ENCODE results near the gene NEFH.
"Not testable (repeated sequence)": the region's sequence is repeated elsewhere in the genome, so short reads cannot be mapped to it uniquely, and the experiment has no call there.

NEFH gene

DNA sequence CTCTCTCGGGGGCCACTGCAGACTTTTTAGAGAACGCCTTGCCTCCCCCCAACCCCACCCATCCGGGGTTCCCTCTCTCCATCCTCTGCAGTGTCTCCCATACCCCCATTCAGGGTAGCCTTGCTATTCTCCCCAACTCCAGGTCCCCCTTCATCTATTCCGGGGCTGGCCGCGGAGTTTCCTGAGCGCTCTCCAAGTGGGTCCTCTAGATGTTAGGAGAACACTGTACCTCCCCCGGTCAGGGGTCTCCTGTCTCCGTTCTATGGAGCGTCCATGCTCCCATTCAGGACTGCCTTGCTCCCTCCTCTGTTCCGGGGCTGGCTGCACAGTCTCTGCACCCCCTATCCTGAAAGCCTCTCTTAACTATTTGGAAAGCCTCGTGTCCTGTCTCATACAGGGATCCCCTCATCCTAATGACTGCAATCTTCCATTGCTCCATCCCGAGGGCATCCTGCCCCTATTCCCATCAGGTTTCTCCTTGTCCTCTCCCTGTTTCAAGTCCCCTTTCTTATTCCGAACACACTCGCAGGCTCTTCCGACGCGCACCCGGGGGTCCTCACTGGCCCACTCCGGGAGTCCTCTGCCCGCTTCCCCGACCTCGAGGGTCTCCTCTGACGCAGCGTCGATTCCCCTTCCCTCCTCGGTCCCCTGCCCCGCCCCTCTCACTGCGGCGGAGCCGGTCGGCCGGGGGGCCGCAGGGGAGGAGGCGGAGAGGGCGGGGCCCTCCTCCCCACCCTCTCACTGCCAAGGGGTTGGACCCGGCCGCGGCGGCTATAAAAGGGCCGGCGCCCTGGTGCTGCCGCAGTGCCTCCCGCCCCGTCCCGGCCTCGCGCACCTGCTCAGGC, at the start of gene NEFH:
Gene NEFH (plus strand): TSS at position 802 of the 845 bp plus-strand sequence. CDS start 45 bp downstream, outside the sequence.
- DNase-seq (ENCODE audit: low spot score): peak; percentile 40

DNA sequence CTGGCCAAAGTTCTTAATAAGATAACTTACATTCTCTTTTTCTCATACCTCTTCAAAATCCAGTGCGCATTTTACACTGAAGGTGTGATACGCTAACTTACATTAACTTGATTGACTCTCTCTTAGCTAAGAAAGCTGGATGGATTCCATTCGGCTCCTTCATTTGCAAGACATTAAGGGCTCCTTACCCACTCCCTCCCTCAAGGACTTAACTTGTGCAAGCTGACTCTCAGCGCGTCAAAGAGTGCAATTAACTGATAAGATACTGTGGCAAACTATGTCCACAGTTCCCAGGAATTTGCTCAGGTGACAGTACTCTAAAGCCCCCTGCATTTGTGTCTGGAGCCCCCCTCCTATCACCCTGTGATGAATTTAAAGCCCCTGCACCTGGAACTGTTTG, 48.0 kb upstream of the NEFH start:
- no peak for DNase-seq (ENCODE audit: low spot score)

- DNase-seq (ENCODE audit: low spot score): no peak
These were observed 46.2 kb upstream of the NEFH start for GRCh38 chr22:29433856-29434255.

DNA sequence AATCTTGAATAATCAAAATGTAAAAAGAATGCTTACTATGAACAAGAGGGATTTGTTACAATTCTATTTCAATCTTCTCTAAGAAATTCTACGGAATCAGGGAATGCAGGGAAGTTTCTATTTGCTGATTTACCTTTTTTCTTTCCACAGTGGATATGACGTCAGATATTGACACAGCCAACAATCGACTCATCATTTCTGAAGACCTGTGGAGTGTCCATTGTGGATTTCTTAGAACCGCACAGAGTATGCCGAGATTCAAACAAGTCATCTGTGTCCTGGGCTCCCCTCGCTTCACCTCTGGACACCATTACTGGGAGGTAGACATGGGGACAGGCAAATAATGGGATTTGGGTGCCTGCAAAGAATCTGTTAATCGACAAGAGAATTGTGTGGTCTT, 45.7 kb upstream of the NEFH start:
- no peak for DNase-seq (ENCODE audit: low spot score)

DNA sequence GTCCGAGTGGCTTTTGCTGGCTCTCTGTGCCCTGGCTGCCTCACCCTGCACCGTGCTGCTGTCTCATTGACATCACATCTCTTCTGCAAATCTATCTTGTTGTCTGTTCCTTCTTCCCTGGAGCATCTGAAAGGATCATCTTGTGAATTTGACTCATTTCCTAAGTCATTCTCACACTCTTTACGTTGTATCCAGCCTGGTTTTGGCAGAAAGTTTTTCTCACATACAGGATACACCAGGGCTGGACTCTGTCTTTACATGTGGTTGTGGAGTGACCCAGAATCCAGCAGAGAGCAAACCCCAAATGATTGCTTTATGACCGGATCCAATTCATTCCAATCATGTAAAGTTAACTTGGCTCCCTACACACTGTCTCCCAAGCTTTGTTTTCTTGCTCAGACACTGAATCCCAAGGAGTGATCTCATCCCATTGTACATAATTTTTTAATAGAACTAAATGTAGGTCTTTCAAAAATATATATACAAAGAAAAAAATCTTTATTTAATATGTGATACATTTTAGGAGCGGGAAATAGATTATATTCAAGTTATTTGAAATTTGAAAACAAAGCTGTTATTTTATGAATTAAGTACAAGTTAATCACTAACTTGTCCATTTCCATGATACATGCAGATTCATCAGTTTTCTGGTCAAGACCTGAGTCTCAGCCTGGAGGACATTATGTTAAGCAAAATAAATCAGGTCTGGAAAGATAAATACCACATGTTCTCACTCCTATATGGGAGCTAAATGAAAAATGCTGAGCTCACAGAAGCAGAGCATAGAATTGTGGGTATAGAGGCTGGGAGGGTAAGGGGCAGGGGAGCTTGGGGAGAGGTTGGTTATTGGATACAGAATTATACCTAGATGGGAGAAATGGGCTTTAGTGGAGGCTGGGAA, 44.5 kb upstream of the NEFH start:
- DNase-seq (ENCODE audit: low spot score): no peak

DNA sequence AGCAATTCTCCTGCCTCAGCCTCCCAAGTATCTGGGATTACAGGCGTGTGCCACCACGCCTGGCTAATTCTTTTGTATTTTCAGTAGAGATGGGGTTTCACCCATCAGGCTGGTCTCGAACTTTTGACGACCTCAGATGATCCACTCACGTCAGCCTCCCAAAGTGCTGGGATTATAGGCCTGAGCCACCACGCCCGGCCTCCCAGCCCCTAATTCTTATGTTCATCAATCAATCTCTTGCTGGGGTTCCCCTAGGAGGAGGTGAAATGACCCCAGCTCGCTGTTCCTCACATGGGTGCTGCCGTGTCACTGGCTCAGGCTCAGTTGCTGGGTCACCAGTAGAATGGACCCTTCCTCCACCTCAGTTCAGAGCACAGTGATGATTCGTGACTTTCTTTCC, 41.7 kb upstream of the NEFH start, which contains the start of gene RFPL1:
Gene RFPL1 (plus strand): TSS at position 301 of the 400 bp plus-strand sequence.
- DNase-seq (ENCODE audit: low spot score): not testable (repeated sequence)

GRCh38 chr22:29442976-29443375, 37.0 kb upstream of the NEFH start:
- DNase-seq (ENCODE audit: low spot score): no peak

DNA sequence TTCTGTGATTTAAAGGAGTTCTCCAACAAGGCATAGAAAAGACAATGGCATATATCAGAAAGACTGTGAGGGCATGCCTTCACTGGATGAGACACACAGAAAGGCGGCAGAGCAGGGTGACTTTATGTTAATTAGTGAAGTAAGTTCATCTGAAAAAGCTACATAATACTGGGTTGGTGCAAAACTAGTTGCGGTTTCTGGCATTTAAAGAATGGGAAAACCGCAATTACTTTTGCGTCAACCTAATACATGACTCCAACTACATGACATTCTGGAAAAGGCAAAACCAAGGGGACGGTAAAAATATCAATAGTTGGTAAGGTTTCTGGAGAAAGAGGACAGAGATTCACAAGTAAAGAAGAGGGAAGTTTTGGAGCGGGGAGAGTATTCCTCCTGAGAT, 36.6 kb upstream of the NEFH start:
- no peak for DNase-seq (ENCODE audit: low spot score)

GRCh38 chr22:29443861-29444792, 35.9 kb upstream of the NEFH start:
- DNase-seq (ENCODE audit: low spot score): no peak

- DNase-seq (ENCODE audit: low spot score): no peak
These were observed 34.5 kb upstream of the NEFH start for GRCh38 chr22:29445508-29445907.

DNA sequence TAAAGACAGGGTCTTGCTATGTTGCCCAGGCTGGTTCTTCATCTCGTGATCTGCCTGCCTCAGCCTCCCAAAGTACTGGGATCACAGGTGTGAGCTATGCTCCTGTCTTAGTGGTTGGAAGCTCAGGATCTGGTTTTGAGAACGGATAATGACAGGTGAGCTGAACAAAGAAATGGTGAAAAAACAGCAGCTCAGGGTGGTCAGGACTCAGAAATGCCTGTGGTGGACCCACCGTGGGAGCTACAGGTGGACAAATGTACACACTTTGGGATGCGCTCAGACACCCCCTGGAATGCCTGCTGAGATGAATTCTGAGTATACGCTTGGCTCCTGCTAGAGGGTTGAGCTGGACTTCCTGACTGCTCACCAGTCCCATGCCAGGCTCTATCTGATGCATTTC, 32.1 kb upstream of the NEFH start:
- no peak for DNase-seq (ENCODE audit: low spot score)

- no peak for DNase-seq (ENCODE audit: low spot score)
These were observed 30.6 kb upstream of the NEFH start for GRCh38 chr22:29449296-29449875.

DNA sequence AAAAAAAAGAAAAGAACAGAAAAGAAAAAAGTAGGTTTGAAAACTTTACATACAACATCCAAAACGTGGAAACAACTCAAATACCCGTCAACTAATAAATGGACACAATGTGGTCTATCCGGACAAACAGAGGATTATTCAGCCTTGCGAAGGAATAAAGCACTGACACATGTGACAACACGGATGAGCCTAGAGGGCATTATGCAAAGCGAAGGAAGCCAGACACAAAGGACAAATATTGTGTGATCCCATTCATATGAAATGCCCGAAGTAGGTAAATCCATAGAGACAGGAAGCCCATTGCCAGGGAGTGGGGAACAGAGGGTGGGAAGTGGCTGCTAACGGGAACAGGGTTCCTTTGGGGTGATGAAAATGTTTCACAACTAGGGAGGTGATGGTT, 29.8 kb upstream of the NEFH start:
- DNase-seq (ENCODE audit: low spot score): no peak

DNA sequence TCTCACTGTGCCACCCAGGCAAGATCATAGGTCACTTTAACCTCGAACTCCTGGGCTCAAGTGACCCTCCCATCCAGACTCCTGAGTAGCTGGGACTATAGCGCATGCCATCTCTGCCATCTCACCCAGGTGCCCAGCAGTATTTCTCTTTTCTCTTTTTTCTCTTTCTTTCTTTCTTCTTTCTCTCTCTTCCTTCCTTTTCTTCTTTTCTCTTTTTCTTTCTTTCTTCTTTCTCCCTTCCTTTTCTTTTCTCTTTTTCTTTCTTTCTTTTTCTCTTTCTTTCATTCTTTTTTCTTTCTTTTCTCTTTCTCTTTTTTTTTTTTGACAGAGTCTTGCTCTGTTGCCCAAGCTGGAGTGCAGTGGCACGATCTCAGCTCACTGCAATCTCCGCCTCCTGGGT, 28.2 kb upstream of the NEFH start:
- DNase-seq (ENCODE audit: low spot score): no peak

- peak; percentile 97 for DNase-seq (ENCODE audit: low spot score)
These were observed 25.7 kb upstream of the NEFH start for GRCh38 chr22:29454276-29454675.

- DNase-seq (ENCODE audit: low spot score): no peak
These were observed 23.8 kb upstream of the NEFH start for GRCh38 chr22:29456211-29456671.

DNA sequence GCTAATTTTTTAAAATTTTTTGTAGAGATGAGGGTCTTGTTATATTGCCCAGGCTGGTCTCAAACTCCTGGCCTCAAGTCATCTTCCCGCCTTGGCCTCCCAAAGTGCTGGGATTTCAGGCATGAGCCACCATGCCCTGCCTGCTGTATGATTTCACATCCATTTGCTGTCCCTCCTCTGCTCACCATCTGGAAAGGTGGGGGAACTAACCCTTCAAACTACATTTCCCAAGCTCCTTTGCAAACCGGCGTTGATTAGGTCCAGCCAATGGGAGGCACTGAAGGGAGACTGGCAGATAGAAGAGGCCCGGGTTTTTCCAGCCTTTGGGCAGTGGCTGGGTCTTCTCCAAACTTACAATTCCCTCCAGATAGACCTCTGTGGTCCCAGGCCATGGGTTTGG, 22.3 kb upstream of the NEFH start:
- DNase-seq (ENCODE audit: low spot score): peak; percentile 78

DNA sequence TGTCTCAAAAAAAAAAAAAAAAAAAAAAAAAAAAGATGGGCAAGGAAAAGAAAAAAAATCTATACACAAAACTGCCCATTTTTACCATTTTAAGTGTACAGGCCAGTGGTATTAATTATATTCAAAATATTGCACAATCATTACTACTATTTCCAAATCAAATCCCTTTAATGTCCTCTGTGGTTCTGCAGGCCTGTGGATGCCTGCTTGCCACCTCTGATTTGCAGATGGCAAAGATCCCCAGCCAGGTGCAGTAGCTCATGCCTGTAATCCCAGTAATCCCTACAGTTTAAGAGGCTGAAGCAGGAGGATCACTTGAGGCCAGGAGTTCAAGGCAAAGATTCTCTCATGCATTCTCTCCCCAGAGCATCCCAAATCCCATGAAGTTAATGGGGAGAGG, 21.5 kb upstream of the NEFH start:
- no peak for DNase-seq (ENCODE audit: low spot score)

GRCh38 chr22:29459773-29460172, 20.2 kb upstream of the NEFH start:
- no peak for DNase-seq (ENCODE audit: low spot score)

DNA sequence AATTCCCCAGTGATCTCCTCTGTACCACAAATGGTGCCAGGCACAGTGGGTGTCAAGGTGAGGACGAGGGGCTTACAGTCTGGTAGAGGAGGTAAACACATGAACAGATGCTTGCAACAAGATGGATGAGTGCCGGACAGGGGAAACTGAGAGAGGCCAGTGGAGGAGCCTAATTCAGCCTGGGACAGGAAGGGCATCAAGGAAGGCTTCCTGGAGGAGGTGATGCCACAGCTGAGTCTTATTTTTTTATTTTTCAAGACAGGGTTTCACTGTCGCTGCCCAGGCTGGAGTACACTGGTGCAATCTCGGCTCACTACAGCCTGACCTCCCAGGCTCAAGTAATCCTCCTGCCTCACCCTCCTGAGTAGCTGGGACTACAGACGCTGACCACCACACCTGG, 18.8 kb upstream of the NEFH start:
- DNase-seq (ENCODE audit: low spot score): no peak

- no peak for DNase-seq (ENCODE audit: low spot score)
These were observed 16.4 kb upstream of the NEFH start for GRCh38 chr22:29463629-29464028.

All from cerebellar cortex (tissue), 1 donor.